ENCODE data around the gene TECR. TPM values are rescaled to one million over a fixed set of nuclear protein-coding genes. Genes with fewer than 3 reads are reported as not detected.
"Not testable (repeated sequence)": the region's sequence is repeated elsewhere in the genome, so short reads cannot be mapped to it uniquely, and the experiment has no call there.

The TECR gene
- total RNA-seq, 1 donor from 2014 or later: 106 TPM

DNA sequence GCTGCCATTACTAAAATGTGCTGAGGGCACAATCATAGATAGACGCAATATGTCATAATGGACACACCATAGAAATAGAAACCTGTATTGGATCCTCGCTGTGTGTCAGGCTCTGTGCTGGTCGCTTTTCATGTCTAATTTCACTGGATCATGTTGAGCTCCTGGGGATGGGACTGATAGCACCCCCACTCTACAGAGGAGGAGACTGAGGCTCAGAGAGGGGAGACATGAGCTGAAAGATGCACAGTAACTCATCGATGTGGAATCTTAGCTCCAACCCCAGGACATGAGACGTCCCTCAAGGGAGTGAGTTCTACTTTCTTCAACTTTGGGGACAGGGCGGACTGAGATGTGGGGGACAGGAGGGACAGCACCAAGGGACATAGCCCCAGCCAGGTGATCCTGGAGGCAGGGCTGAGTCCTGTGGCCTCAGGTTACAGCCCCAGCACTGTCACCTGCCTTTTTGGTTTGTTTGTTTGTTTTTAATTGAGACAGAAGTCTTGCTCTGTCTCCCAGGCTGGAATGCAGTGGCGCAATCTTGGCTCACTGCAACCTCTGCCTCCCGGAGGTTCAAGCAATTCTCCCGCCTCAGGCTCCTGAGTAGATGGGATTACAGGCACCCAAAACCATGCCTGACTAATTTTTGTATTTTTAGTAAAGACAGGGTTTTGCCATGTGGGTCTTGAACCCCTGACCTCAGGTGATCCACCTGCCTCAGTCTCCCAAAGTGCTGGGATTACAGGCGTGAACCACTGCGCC lies 26.9 kb upstream of the TECR start:
- Histone ChIP-seq H3K79me2 (ENCODE audit: insufficient read depth, low read length) (no peaks in the 10 kb centered on the region), H3K9me3 (ENCODE audit: insufficient read depth, low read depth, low read length) (no peaks in the 10 kb centered on the region), H3K27ac (ENCODE audit: low read depth, low read length) (no peak overlapping the region), H3K36me3 (ENCODE audit: insufficient read depth, low read length) (no peaks in the 10 kb centered on the region), H3K4me1 (ENCODE audit: insufficient read depth, low read length) (peaks cover 16% of the 10 kb centered on the region), H3K9ac (ENCODE audit: low read length) (no peak overlapping the region), H3K4me2 (ENCODE audit: low read length) (no peak overlapping the region), H3K4me3 (ENCODE audit: insufficient read depth, low read depth, low read length) (no peak overlapping the region), H3K27me3 (ENCODE audit: insufficient read depth, low read length) (no peaks in the 10 kb centered on the region), H2AFZ (ENCODE audit: low read depth, low read length) (no peak overlapping the region), H4K20me1 (ENCODE audit: insufficient read depth, low read length) (no peaks in the 10 kb centered on the region)
- H3K9me3 Mint-ChIP-seq (ENCODE audit: unreplicated experiment): no peaks in the 10 kb centered on the region
- DNase-seq (ENCODE audit: low read depth) (no peak), FAIRE-seq (no peak)
- TF ChIP-seq, protein P1, sequence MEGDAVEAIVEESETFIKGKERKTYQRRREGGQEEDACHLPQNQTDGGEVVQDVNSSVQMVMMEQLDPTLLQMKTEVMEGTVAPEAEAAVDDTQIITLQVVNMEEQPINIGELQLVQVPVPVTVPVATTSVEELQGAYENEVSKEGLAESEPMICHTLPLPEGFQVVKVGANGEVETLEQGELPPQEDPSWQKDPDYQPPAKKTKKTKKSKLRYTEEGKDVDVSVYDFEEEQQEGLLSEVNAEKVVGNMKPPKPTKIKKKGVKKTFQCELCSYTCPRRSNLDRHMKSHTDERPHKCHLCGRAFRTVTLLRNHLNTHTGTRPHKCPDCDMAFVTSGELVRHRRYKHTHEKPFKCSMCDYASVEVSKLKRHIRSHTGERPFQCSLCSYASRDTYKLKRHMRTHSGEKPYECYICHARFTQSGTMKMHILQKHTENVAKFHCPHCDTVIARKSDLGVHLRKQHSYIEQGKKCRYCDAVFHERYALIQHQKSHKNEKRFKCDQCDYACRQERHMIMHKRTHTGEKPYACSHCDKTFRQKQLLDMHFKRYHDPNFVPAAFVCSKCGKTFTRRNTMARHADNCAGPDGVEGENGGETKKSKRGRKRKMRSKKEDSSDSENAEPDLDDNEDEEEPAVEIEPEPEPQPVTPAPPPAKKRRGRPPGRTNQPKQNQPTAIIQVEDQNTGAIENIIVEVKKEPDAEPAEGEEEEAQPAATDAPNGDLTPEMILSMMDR (IDR thresholded peaks at IDR 0.05; ENCODE audit: insufficient read depth, low read depth, low read length): no peak
- TF ChIP-seq EZH2 (IDR thresholded peaks at IDR 0.05; ENCODE audit: insufficient read depth, low read length): no peak
- H3K36me3 Mint-ChIP-seq (ENCODE audit: low read depth, unreplicated experiment): no peaks in the 10 kb centered on the region
- H3K27me3 Mint-ChIP-seq (ENCODE audit: low read depth, unreplicated experiment): no peaks in the 10 kb centered on the region
- H3K27ac Mint-ChIP-seq (ENCODE audit: unreplicated experiment): no peak overlapping the region
- H3K4me1 Mint-ChIP-seq (ENCODE audit: low read depth, unreplicated experiment): peaks cover 5% of the 10 kb centered on the region
- peak overlapping the region; percentile 27 for H3K4me3 Mint-ChIP-seq (ENCODE audit: unreplicated experiment)

DNA sequence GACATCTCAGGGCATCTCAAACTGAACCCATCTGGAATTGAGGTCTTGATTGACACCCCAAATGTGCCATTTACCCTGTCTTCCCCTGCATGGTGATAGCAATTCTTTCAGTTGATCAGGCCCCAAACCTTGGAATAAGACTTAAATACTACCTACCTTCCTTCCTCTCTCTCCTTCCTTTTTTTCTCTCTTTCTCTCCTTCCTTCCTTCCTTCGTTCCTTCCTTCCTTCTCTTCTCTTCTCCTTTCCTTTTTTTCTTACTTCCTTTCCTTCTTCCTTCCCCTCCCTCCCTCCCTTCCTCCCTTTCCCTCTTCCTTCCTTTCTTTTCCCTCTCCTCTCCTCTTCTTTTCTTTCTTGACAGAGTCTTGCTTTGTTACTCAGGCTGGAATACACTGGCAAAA lies 26.1 kb upstream of the TECR start:
- H3K4me1 ChIP-seq (ENCODE audit: insufficient read depth, low read length): peaks cover 20% of the 10 kb centered on the region
- no peak overlapping the region for H3K27ac Mint-ChIP-seq (ENCODE audit: unreplicated experiment)
- H3K9me3 ChIP-seq (ENCODE audit: insufficient read depth, low read depth, low read length): no peaks in the 10 kb centered on the region
- no peaks in the 10 kb centered on the region for H3K9me3 Mint-ChIP-seq (ENCODE audit: unreplicated experiment)
- no peaks in the 10 kb centered on the region for H3K36me3 Mint-ChIP-seq (ENCODE audit: low read depth, unreplicated experiment)
- H2AFZ ChIP-seq (ENCODE audit: low read depth, low read length): no peak overlapping the region
- no peak overlapping the region for H3K4me3 ChIP-seq (ENCODE audit: insufficient read depth, low read depth, low read length)
- H3K4me2 ChIP-seq (ENCODE audit: low read length): no peak overlapping the region
- H3K4me1 Mint-ChIP-seq (ENCODE audit: low read depth, unreplicated experiment): peaks cover 9% of the 10 kb centered on the region
- no peak overlapping the region for H3K27ac ChIP-seq (ENCODE audit: low read depth, low read length)
- no peaks in the 10 kb centered on the region for H3K36me3 ChIP-seq (ENCODE audit: insufficient read depth, low read length)
- no peak overlapping the region for H3K9ac ChIP-seq (ENCODE audit: low read length)
- H3K79me2 ChIP-seq (ENCODE audit: insufficient read depth, low read length): no peaks in the 10 kb centered on the region
- FAIRE-seq: no peak
- no peaks in the 10 kb centered on the region for H3K27me3 Mint-ChIP-seq (ENCODE audit: low read depth, unreplicated experiment)
- H3K27me3 ChIP-seq (ENCODE audit: insufficient read depth, low read length): no peaks in the 10 kb centered on the region
- DNase-seq (ENCODE audit: low read depth): no peak
- no peak for TF ChIP-seq EZH2 (IDR thresholded peaks at IDR 0.05; ENCODE audit: insufficient read depth, low read length)
- TF ChIP-seq, protein P1 (IDR thresholded peaks at IDR 0.05; ENCODE audit: insufficient read depth, low read depth, low read length): no peak
- H3K4me3 Mint-ChIP-seq (ENCODE audit: unreplicated experiment): no peak overlapping the region
- no peaks in the 10 kb centered on the region for H4K20me1 ChIP-seq (ENCODE audit: insufficient read depth, low read length)

DNA sequence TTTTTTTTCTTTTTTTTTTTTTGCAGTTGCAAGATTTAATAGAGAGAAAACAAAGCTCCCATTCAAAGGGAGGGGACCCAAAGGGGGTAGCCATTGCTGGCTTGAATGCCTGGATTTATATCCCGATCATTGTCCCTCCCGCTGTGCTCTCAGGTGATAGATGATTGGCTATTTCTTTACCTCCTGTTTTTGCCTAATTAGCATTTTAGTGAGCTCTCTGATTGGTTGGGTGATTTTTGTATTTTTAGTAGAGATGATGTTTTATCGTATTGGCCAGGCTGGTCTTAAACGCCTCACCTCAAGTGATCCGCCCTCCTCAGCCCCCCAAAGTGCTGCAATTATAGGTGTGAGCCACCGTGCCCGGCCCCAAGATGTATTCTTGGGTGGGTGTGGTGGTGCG lies 24.8 kb upstream of the TECR start:
- peaks cover 20% of the 10 kb centered on the region for H3K4me1 ChIP-seq (ENCODE audit: insufficient read depth, low read length)
- H3K9me3 Mint-ChIP-seq (ENCODE audit: unreplicated experiment); H3K27me3 ChIP-seq (ENCODE audit: insufficient read depth, low read length); H3K9me3 ChIP-seq (ENCODE audit: insufficient read depth, low read depth, low read length); H3K4me2 ChIP-seq (ENCODE audit: low read length); DNase-seq (ENCODE audit: low read depth); H3K4me3 Mint-ChIP-seq (ENCODE audit: unreplicated experiment); H4K20me1 ChIP-seq (ENCODE audit: insufficient read depth, low read length); H3K4me3 ChIP-seq (ENCODE audit: insufficient read depth, low read depth, low read length); H3K9ac ChIP-seq (ENCODE audit: low read length); H3K36me3 Mint-ChIP-seq (ENCODE audit: low read depth, unreplicated experiment); H3K4me1 Mint-ChIP-seq (ENCODE audit: low read depth, unreplicated experiment); H3K36me3 ChIP-seq (ENCODE audit: insufficient read depth, low read length); H3K27ac ChIP-seq (ENCODE audit: low read depth, low read length); H3K79me2 ChIP-seq (ENCODE audit: insufficient read depth, low read length); H3K27me3 Mint-ChIP-seq (ENCODE audit: low read depth, unreplicated experiment); H2AFZ ChIP-seq (ENCODE audit: low read depth, low read length); FAIRE-seq; H3K27ac Mint-ChIP-seq (ENCODE audit: unreplicated experiment): not testable (repeated sequence)
